Measurements from ENCODE around the gene IL34. TPM values are rescaled to one million over a fixed set of nuclear protein-coding genes. Genes with fewer than 3 reads are reported as not detected.

Gene IL34
- total RNA-seq, 4 donors from 2014 or later = 1.1 to 1.4 TPM; not detected in 2

DNA sequence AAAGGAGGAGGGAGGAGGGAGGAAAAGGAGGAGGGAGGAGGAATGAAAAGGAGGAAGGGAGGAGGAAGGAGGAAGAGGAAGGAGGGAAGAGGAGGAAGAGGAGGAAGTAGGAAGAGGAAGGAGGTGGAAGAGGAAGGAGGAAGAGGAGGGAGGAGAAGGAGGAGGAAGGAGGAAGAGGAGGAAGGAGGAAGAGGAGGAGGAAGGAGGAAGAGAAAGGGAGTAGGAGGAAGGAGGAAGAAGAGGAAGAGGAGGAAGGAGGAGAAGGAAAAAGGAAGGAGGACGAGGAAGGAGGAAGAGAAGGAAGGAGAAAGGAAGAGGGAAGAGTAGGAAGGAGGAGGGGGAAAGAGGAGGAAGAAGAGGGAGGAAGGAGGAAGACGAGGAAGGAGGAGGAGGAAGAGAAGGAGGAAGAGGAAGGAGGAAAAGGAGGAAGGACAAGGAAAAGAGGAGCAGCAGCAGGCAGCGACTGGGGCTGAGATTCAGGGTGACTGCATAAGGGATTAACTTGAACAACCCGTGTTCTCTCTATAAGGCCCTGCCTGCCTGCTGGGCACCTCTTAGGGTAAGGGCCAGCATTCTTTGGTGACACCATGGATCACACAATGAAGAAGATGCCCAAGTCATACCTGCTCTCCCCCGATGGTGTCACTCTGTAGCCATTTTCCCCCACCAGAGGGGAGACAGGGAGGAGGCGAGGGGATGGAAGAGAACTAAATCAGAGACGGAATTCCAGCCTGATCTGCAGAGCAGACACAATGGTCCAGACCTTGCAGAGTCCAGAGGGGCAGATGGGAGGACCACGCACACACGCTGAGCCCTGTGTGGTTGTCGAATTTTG, 1.4 kb upstream of the IL34 start:
- 79 to 84% methylated on average over 5 to 10 of the region's 10 CpGs for WGBS, 2 donors (ENCODE audit: low coverage in 1 of 2)
- H3K4me1 ChIP-seq = peaks cover 0 to 1% (median 0%) of the 10 kb centered on the region in 4 donors
- H3K9me3 ChIP-seq = no peaks in the 10 kb centered on the region
- H3K27me3 ChIP-seq = no peaks in the 10 kb centered on the region
- TF ChIP-seq EP300 (IDR thresholded peaks at IDR 0.05; ENCODE audit: low read depth) (no peak), POLR2AphosphoS5 (IDR thresholded peaks at IDR 0.05) (no peak), POLR2A (IDR thresholded peaks at IDR 0.05) (no peak)
- TF ChIP-seq, protein P1, sequence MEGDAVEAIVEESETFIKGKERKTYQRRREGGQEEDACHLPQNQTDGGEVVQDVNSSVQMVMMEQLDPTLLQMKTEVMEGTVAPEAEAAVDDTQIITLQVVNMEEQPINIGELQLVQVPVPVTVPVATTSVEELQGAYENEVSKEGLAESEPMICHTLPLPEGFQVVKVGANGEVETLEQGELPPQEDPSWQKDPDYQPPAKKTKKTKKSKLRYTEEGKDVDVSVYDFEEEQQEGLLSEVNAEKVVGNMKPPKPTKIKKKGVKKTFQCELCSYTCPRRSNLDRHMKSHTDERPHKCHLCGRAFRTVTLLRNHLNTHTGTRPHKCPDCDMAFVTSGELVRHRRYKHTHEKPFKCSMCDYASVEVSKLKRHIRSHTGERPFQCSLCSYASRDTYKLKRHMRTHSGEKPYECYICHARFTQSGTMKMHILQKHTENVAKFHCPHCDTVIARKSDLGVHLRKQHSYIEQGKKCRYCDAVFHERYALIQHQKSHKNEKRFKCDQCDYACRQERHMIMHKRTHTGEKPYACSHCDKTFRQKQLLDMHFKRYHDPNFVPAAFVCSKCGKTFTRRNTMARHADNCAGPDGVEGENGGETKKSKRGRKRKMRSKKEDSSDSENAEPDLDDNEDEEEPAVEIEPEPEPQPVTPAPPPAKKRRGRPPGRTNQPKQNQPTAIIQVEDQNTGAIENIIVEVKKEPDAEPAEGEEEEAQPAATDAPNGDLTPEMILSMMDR (IDR thresholded peaks at IDR 0.05) = no peak
- H3K4me3 ChIP-seq = no peak overlapping the region
- H3K36me3 ChIP-seq = no peaks in the 10 kb centered on the region
- DNase-seq = no peak
- intact Hi-C loops (cut with DNase I; ENCODE audit: low total_unique reads) (no loop called here), in situ Hi-C loops (cut with MboI; ENCODE audit: low pct_ligation_motif_present in 1 of 4, low pct_unique_long_range_greater_than_20kb in 1 of 4, low sequenced_read_pairs in 3 of 4) (no loop called here)
- H3K27ac ChIP-seq = no peak overlapping the region

DNA sequence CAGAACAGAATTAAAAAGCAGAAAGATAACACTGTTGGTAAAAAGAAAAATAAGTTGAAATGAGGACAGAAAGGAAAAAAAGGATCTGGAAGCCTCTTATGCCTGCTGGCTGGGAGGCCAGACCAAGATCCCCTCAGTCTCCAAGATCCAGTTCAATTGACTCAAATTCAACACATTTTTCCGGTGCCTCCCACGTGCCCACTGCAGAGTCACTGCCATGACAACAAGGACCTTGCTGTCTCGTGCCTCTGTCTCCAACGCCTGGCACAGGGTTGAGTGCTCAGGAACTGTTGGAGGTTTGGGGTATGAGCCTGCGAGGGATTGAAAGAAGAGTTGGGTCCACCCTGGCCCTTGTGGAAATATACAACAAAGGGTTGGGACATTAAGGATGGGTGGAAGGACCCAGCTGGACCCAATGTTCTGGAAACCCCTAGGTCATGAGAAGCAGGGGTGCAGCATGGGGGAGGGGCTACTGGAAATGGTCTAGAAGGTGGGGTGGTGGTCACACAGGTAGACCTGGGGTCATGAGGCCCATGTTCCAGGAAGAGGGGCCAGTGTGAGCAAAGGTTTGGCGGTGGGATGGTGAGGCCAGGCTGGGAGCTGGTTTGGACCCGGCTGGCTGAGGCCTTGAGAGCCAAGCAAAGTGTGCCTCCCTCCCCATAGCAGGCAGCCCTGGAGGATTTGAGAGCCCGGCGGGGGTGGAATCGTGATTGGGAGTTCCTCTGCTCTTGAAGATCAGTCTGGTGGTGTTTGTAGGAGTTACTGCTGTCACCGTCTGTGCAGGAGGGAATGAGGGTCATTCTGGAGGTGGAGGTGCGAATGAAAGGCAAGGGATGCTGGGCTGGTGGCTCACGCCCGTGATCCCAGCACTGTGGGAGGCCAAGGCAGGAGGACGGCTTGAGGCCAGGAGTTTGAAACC, 1.3 kb downstream of the IL34 start:
- Histone ChIP-seq H3K27me3 (no peaks in the 10 kb centered on the region), H3K4me3 (no peak overlapping the region), H3K27ac (peak overlapping the region in 1 of 4 donors; percentile 53), H3K9me3 (no peaks in the 10 kb centered on the region), H3K4me1 (no peaks in the 10 kb centered on the region), H3K36me3 (no peaks in the 10 kb centered on the region)
- DNase-seq = no peak
- in situ Hi-C loops (cut with MboI; ENCODE audit: low pct_ligation_motif_present in 1 of 4, low pct_unique_long_range_greater_than_20kb in 1 of 4, low sequenced_read_pairs in 3 of 4) (no loop called here), intact Hi-C loops (cut with DNase I; ENCODE audit: low total_unique reads) (no loop called here)
- no peak for TF ChIP-seq EP300 (IDR thresholded peaks at IDR 0.05; ENCODE audit: low read depth)
- WGBS, 2 donors (ENCODE audit: low coverage in 1 of 2) = 89% methylated on average over 15 of the region's 15 CpGs; no CpG with 5 or more reads in 1 of the 2 donors

DNA sequence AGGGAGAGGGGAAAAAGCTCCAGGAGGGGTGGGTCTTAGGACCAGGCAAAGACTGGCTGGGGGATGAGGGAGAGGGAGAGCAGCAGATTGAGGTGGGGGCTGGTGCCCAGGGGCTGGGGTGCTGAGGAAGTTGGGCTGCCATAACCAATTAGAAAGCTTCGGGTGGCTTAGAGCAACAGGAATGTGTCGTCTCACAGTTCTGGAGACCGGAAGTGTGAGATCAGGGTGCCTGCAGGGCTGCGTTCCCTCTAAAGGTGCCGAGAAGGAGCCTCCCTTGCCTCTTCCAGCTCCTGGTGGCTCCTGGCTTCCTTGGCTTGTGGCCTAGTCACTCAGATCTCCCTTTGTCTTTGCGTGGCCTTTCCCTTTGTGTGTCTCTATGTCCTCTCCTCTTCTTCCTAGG, 2.2 kb downstream of the IL34 start:
- no peak for DNase-seq
- TF ChIP-seq POLR2AphosphoS5 (IDR thresholded peaks at IDR 0.05) = no peak
- TF ChIP-seq POLR2A (IDR thresholded peaks at IDR 0.05) = no peak
- TF ChIP-seq EP300 (IDR thresholded peaks at IDR 0.05; ENCODE audit: low read depth) = no peak
- TF ChIP-seq, protein P1 (IDR thresholded peaks at IDR 0.05) = no peak
- no peak overlapping the region for H3K4me3 ChIP-seq
- intact Hi-C loops (cut with DNase I; ENCODE audit: low total_unique reads) (no loop called here), in situ Hi-C loops (cut with MboI; ENCODE audit: low pct_ligation_motif_present in 1 of 4, low pct_unique_long_range_greater_than_20kb in 1 of 4, low sequenced_read_pairs in 3 of 4) (no loop called here)
- no peaks in the 10 kb centered on the region for H3K9me3 ChIP-seq
- no peaks in the 10 kb centered on the region for H3K36me3 ChIP-seq
- H3K27me3 ChIP-seq = no peaks in the 10 kb centered on the region
- peaks cover 0 to 3% (median 0%) of the 10 kb centered on the region in 4 donors for H3K4me1 ChIP-seq
- WGBS, 2 donors (ENCODE audit: low coverage in 1 of 2) = 83 to 84% methylated on average over 2 to 6 of the region's 6 CpGs
- no peak overlapping the region for H3K27ac ChIP-seq

DNA sequence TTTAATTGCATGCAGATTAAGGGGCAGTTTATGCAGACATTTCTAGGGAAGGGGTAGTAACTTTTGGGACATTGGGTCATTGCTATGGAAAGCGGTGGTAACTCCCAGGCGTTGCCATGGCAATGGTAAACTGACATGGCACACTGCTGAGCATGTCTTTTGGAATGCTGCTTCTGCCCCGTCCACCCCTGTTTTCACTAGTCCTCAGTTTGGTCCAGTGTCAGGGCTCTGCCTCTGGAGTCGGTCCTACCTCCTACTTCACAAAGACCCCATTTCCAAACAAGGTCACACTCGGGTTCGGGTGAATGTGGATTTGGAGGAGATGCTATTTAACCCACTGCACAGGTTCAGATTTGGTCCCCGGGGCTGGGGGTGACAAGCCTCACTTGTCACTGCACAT, 2.9 kb downstream of the IL34 start:
- TF ChIP-seq POLR2AphosphoS5 (IDR thresholded peaks at IDR 0.05) (no peak), POLR2A (IDR thresholded peaks at IDR 0.05) (no peak), EP300 (IDR thresholded peaks at IDR 0.05; ENCODE audit: low read depth) (no peak)
- TF ChIP-seq, protein P1 (IDR thresholded peaks at IDR 0.05) = no peak
- no peak overlapping the region for H3K27ac ChIP-seq
- WGBS, 2 donors (ENCODE audit: low coverage in 1 of 2) = 93% methylated on average over 7 of the region's 7 CpGs; no CpG with 5 or more reads in 1 of the 2 donors
- no peak for DNase-seq
- H3K36me3 ChIP-seq = no peaks in the 10 kb centered on the region
- H3K27me3 ChIP-seq = no peaks in the 10 kb centered on the region
- H3K4me3 ChIP-seq = no peak overlapping the region
- H3K9me3 ChIP-seq = no peaks in the 10 kb centered on the region
- in situ Hi-C loops (cut with MboI; ENCODE audit: low pct_ligation_motif_present in 1 of 4, low pct_unique_long_range_greater_than_20kb in 1 of 4, low sequenced_read_pairs in 3 of 4) (no loop called here), intact Hi-C loops (cut with DNase I; ENCODE audit: low total_unique reads) (no loop called here)
- peaks cover 0 to 10% (median 4%) of the 10 kb centered on the region in 4 donors for H3K4me1 ChIP-seq

Data from transverse colon (tissue), 4 donors.